ENCODE measurements around the gene KCNH1.

KCNH1 gene

GRCh38 chr1:210796421-210796820 lies 337.5 kb downstream of the KCNH1 start:
- TF ChIP-seq EZH2phosphoT487 (IDR thresholded peaks at IDR 0.05; ENCODE audit: low read depth), result no peak
- TF ChIP-seq, protein P1, sequence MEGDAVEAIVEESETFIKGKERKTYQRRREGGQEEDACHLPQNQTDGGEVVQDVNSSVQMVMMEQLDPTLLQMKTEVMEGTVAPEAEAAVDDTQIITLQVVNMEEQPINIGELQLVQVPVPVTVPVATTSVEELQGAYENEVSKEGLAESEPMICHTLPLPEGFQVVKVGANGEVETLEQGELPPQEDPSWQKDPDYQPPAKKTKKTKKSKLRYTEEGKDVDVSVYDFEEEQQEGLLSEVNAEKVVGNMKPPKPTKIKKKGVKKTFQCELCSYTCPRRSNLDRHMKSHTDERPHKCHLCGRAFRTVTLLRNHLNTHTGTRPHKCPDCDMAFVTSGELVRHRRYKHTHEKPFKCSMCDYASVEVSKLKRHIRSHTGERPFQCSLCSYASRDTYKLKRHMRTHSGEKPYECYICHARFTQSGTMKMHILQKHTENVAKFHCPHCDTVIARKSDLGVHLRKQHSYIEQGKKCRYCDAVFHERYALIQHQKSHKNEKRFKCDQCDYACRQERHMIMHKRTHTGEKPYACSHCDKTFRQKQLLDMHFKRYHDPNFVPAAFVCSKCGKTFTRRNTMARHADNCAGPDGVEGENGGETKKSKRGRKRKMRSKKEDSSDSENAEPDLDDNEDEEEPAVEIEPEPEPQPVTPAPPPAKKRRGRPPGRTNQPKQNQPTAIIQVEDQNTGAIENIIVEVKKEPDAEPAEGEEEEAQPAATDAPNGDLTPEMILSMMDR (IDR thresholded peaks at IDR 0.05; ENCODE audit: low read depth, low read length), result no peak
- Histone ChIP-seq H3K27ac (ENCODE audit: low read length) (no peak overlapping the region), H3K4me1 (ENCODE audit: low read length) (no peaks in the 10 kb centered on the region), H4K20me1 (ENCODE audit: insufficient read depth, low read length) (no peaks in the 10 kb centered on the region), H3K27me3 (ENCODE audit: low read depth, low read length) (peaks cover 10% of the 10 kb centered on the region; the same call in 1 of the 2 replicates), H3K4me3 (ENCODE audit: low read length) (no peak overlapping the region), H3K79me2 (ENCODE audit: low read length) (no peaks in the 10 kb centered on the region), H3K4me2 (ENCODE audit: low read length) (no peak overlapping the region), H3K36me3 (replicated peaks; ENCODE audit: low read depth, low read length) (no peaks in the 10 kb centered on the region), H3K9ac (ENCODE audit: low read length) (no peak overlapping the region), H3K9me3 (ENCODE audit: insufficient read depth, low read length) (no peaks in the 10 kb centered on the region), H2AFZ (ENCODE audit: low read depth, low read length) (no peak overlapping the region)

DNA sequence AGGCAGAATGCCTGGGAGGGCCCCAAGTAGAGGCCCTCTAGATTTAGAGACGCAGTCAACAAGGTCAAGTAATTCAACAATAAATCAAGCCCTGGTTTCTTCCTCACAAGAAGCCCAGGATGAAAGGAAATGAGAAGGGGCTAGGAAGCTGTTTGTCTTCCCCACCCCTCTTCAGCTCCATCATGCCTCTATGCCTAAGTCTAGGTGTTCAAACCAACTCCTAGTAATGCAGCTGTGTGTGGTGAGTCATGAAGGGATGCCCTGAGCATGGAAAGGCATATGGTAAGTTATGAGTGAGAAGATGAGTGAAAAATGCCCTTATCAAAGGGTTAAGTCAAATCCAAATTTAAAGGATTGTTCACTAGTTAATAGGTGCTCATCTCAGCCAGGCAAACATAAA lies 339.5 kb downstream of the KCNH1 start:
- Histone ChIP-seq H3K27ac (ENCODE audit: low read length) (no peak overlapping the region), H3K27me3 (ENCODE audit: low read depth, low read length) (peaks cover 6% of the 10 kb centered on the region; the same call in 1 of the 2 replicates), H3K4me1 (ENCODE audit: low read length) (no peaks in the 10 kb centered on the region), H3K4me2 (ENCODE audit: low read length) (no peak overlapping the region), H4K20me1 (ENCODE audit: insufficient read depth, low read length) (no peaks in the 10 kb centered on the region), H3K79me2 (ENCODE audit: low read length) (no peaks in the 10 kb centered on the region), H2AFZ (ENCODE audit: low read depth, low read length) (no peak overlapping the region), H3K9ac (ENCODE audit: low read length) (no peak overlapping the region), H3K9me3 (ENCODE audit: insufficient read depth, low read length) (no peaks in the 10 kb centered on the region), H3K36me3 (replicated peaks; ENCODE audit: low read depth, low read length) (no peaks in the 10 kb centered on the region), H3K4me3 (ENCODE audit: low read length) (no peak overlapping the region)
- TF ChIP-seq EZH2phosphoT487 (IDR thresholded peaks at IDR 0.05; ENCODE audit: low read depth), result no peak
- TF ChIP-seq, protein P1 (IDR thresholded peaks at IDR 0.05; ENCODE audit: low read depth, low read length), result no peak

GRCh38 chr1:210792250-210793102 lies 341.5 kb downstream of the KCNH1 start:
- Histone ChIP-seq H3K4me1 (ENCODE audit: low read length) (no peaks in the 10 kb centered on the region), H3K4me2 (ENCODE audit: low read length) (no peak overlapping the region), H2AFZ (ENCODE audit: low read depth, low read length) (no peak overlapping the region), H3K9me3 (ENCODE audit: insufficient read depth, low read length) (no peaks in the 10 kb centered on the region), H3K36me3 (replicated peaks; ENCODE audit: low read depth, low read length) (no peaks in the 10 kb centered on the region), H3K79me2 (ENCODE audit: low read length) (no peaks in the 10 kb centered on the region), H3K27ac (ENCODE audit: low read length) (no peak overlapping the region), H3K27me3 (ENCODE audit: low read depth, low read length) (peaks cover 6% of the 10 kb centered on the region; the same call in 1 of the 2 replicates), H4K20me1 (ENCODE audit: insufficient read depth, low read length) (no peaks in the 10 kb centered on the region), H3K9ac (ENCODE audit: low read length) (no peak overlapping the region), H3K4me3 (ENCODE audit: low read length) (no peak overlapping the region)
- no peak for TF ChIP-seq EZH2phosphoT487 (IDR thresholded peaks at IDR 0.05; ENCODE audit: low read depth)
- TF ChIP-seq, protein P1 (IDR thresholded peaks at IDR 0.05; ENCODE audit: low read depth, low read length), result no peak

DNA sequence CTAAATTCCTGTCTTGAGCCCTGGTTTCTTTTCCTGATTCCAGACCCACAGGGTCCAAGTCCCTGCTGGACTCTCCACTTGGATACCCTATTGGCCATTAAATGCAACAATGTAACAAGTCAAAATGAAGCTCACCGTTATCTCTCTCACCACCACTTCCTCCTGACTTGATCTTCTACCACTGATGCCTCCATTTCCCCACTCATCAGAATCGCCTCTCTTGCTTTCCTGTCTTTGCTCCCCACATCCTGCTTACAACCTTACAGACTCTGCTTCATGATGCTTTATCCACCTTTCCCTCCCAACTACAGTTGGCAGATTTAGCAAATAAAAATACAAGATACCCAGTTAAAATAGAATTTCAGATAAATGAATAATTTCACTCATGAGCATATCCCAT lies 343.8 kb downstream of the KCNH1 start:
- Histone ChIP-seq H3K9ac (ENCODE audit: low read length) (no peak overlapping the region), H3K27ac (ENCODE audit: low read length) (no peak overlapping the region), H3K27me3 (ENCODE audit: low read depth, low read length) (peaks cover 9% of the 10 kb centered on the region; the same call in 1 of the 2 replicates), H3K4me1 (ENCODE audit: low read length) (no peaks in the 10 kb centered on the region), H3K79me2 (ENCODE audit: low read length) (no peaks in the 10 kb centered on the region), H4K20me1 (ENCODE audit: insufficient read depth, low read length) (no peaks in the 10 kb centered on the region), H3K9me3 (ENCODE audit: insufficient read depth, low read length) (no peaks in the 10 kb centered on the region), H3K36me3 (replicated peaks; ENCODE audit: low read depth, low read length) (no peaks in the 10 kb centered on the region), H3K4me2 (ENCODE audit: low read length) (no peak overlapping the region), H3K4me3 (ENCODE audit: low read length) (no peak overlapping the region), H2AFZ (ENCODE audit: low read depth, low read length) (no peak overlapping the region)
- TF ChIP-seq EZH2phosphoT487 (IDR thresholded peaks at IDR 0.05; ENCODE audit: low read depth), result no peak
- TF ChIP-seq, protein P1 (IDR thresholded peaks at IDR 0.05; ENCODE audit: low read depth, low read length), result no peak

All from OCI-LY3 (cell line).